Stimulated activated CD8-positive, alpha-beta memory T cell treated with anti-CD3 and anti-CD28 coated beads, Interleukin-12 subunit alpha, Interleukin-12 subunit beta, amount 100 ng/mL, for 1 hour (primary cell): ENCODE results near the gene CDYL.
"Not testable (repeated sequence)": the region's sequence is repeated elsewhere in the genome, so short reads cannot be mapped to it uniquely, and the experiment has no call there.

Source experiments
- DNase-seq: peaks from one replicate; pipeline ENCODE4 v3.0.0-alpha.2; 2020; ENCODE audit warnings: low read depth

Gene CDYL

GRCh38 chr6:5003604-5004372, 227.6 kb downstream of the CDYL start, which contains the start of gene RPP40:
Gene RPP40, minus strand, starts transcription at chr6:5004037. Its CDS starts 35 bp downstream, at chr6:5004002.
- DNase-seq: peak; percentile 97

- no peak for DNase-seq
These were observed 228.3 kb downstream of the CDYL start for GRCh38 chr6:5004373-5005037.

- DNase-seq: not testable (repeated sequence)
These were observed 228.8 kb downstream of the CDYL start for GRCh38 chr6:5005038-5005433.
